Dermis microvascular lymphatic vessel endothelial cell (primary cell): ENCODE results near the gene PLET1. TPM values are rescaled to one million over a fixed set of nuclear protein-coding genes. Genes with fewer than 3 reads are reported as not detected.

ENCODE experiments used
- DNase-seq, 2 donors: peaks; one replicate each; pipeline versions ENCODE4 v3.0.0 to v3.0.0-alpha.2; 2010; ENCODE audit warnings: low read depth in 2 of 2
- total RNA-seq: library from RNA; depleted of rRNA; stranded (reverse); fragments of >200 nt; gene quantifications from 2 replicates; pipeline ENCODE4 v1.2.1, GENCODE V29; 2014

PLET1 gene
- total RNA-seq, 1 donor from 2014 or later = not detected

DNA sequence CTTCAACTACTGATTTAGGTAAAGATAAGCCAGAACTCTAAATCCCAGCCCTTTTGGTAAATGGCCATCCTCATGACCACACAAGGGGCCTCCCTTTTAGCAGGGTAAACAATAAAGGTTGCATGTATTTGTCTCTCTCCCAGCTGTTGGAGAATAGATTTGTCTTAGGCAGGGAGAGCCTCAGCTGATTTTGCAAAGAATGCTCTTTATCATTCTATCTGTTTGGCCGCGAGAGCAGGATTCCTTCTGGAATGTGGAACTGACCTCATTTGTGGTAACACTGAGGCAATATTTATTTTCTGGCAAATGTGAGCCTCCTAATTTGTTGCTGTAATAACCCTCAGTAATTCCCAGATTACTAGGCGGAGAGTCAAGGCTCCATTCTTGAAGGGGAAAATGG is 19.2 kb downstream of the PLET1 start:
- no peak for DNase-seq

- no peak for DNase-seq
Measured at GRCh38 chr11:112238041-112238440, 22.6 kb downstream of the PLET1 start.

GRCh38 chr11:112237451-112237850 is 23.2 kb downstream of the PLET1 start:
- DNase-seq = no peak

- DNase-seq = no peak
Measured at GRCh38 chr11:112235750-112236390, 24.8 kb downstream of the PLET1 start.

DNA sequence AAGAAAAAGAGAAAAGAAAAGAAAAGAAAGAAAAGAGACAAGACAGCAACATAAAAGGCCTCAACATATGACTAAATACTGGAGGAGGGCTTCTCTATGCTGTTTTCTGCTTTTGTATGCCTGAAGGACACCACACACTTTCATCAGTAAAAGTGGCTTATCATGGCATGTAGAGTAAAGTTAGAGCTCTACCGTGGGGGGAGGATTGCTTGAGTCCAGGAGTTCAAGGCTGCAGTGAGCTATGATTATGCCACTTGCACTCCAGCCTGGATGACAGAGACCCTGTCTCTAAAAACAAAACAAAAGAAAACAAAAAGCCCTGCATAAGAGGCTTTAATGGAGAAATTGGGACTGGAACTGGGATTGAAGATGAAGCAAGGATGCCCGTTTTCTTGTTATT is 28.7 kb downstream of the PLET1 start:
- DNase-seq = no peak

- DNase-seq = no peak
Measured at GRCh38 chr11:112229746-112230433, 30.8 kb downstream of the PLET1 start.

DNA sequence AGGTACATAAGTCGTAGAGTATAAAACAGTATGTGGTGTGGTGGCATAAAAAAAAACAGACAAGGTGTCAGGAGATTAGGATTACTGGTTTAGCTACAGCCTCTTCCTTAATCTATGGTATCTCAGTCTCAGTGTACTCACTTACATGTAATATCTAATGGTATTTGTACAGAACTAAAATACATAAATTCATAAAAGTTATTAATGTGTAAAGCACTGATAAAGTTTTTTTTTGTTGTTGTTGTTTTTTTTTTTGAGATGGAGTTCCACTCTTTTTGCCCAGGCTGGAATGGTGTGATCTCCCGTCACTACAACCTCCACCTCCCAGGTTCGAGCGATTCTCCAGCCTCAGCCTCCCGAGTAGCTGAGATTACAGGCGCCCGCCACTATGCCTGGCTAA is 31.5 kb downstream of the PLET1 start:
- no peak for DNase-seq

DNA sequence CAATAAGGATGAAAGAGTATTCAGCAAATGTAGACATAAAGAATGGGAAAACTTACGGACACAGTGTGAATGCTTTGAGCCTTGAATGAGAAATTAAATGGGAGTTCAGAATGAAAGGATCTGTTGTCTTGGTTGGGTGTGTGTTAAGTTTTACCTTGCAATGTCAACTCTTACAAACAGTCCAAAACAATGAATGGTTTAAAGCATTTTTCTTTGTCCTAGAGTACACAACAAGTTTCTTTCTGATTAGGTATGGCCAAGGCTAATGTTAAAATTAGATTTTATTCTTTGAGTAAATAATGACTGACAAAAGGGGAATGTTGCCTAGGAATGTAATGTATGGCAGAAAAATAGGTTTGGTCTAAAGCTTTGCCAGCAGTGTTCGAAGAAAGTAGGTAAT is 32.0 kb downstream of the PLET1 start:
- no peak for DNase-seq

DNA sequence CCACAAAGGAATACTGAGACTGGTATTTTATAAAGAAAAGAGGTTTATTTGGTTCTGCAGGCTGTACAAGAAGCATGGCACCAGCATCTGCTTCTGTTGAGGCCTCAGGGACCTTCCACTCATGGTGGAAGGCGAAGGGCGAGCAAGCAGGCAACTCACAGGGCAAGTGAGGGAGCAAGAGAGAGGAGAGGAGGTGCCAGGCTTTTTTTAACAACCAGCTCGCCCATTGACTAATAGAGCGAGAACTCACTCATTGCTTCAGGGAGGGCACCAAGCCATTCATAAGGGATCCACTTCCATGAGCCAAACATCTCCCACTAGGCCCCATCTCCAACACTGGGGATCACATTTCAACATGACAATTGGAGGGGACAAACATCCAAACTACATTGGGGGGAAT is 33.2 kb downstream of the PLET1 start:
- DNase-seq = no peak

- peak; percentile 20 to 36 for DNase-seq
Measured at GRCh38 chr11:112226831-112227401, 33.7 kb downstream of the PLET1 start.

DNA sequence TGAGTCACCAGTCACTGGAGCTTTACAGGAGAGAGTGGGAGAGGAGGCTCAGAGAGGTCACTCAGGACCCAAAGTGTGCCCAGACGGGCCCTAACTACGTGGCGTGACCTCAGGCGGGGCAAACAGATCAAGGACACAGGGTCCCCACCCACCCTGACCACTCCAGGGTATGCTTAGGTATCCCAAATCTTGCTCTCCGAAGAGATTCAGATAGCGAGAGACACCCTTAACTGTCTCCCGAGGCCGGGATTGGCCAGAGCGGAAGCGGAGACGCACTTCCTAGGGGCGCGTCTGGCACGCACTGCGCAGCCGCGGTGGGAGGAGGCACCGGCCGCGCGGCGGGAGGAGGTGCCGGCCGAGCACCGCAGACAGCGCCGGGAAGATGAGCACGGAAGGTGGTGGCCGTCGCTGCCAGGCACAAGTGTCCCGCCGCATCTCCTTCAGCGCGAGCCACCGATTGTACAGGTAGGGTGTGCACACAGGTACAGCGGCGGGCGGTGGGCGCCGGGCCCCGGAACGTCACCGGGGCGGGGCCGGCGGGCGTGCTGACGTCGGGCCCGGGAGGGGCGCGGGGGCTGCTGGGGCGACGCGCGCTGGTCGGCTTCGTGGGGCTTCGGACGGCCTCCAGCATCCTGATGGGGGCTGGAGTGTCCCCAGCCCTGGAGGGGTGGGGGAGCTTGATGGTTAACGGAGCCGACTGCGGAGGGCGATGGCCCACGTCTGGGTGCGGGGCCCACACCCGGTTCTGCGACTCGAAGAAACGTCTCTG is 34.4 kb downstream of the PLET1 start, which contains the start of gene PTS:
TSS of gene PTS (plus strand) at position 367 of the 769 bp plus-strand sequence. CDS start at position 383, 16 bp downstream.
- DNase-seq = peak; percentile 63 to 86

- peak; percentile 31 to 76 for DNase-seq
Measured at GRCh38 chr11:112225753-112226061, 35.0 kb downstream of the PLET1 start.

DNA sequence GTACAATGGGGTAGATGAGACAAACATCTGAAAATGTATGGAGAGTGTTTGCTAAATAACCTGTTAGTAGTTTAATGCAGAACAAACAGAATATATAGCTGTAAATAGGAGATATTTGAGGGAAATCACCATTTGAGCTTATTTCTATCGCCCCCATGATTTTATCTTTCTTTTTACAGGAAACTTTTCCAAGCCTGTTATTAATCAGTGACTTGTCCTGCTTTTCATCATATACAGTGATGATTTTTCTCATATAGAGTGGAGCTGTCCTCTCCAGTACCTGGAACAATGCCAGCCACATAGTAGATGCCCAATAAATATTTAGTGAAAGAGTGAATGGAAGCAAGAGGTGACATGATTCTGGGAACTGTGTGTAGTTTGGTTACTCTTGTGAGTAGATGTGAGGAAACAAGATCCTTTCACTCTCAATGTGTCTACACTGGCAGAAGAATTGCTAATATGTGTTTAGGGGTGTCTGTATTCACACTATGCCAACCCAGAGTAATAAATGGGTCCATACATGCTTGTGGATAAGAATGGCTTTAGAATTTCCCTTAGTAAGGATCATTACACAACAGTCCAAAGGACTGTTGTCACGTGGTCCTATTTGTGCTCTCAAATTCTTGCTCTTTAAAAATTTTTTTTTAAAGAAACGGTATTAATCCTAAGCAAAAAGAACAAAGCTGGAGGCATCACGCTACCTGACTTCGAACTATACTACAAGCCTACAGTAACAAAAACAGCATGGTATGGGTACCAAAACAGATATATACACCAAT is 36.7 kb downstream of the PLET1 start:
- no peak for DNase-seq

DNA sequence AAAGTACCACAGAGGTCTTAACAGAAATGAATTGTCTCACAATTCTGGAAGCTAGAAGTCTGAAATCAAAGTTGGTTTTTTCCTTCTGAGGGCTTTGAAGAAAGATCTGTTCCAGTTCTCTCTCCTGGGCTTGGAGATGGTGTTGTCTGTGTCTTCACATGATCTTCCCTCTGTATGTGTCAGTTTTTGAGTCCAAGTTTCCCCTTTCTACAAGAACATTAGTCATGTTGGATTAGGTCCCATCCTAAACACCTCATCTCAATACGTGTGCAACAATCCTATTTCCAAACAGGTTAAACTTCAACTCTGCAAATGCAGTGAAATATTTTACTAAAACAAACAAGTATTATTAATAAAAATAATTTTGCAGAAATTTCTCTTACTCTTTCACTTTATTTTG is 37.5 kb downstream of the PLET1 start:
- DNase-seq = no peak

- no peak for DNase-seq
Measured at GRCh38 chr11:112222303-112222702, 38.4 kb downstream of the PLET1 start.

DNA sequence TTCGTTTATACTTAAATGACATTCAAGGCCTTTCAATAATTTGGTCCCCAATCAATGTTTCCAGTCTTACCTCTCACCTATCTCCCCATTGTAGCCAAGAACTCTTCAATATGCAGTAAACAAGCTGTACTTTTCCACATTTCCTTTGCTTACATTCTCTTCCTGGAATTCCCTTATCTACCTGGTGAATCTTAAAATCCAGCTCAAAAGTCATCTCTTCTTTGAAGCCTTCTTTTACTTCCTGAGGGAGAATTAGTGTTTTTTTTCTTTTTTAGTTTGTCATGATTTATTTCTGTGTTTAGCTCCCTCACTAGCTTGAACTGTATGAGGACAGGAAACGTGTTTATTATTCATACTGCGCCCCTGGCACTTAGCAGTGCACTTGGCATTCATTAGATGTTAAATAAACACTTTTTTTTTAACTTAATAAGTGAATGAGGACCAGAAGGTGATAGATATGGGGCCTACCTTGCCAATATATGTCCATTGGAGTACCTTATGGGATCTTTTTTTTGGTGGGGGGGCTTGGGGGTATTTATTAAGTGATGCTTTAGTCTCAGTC is 39.3 kb downstream of the PLET1 start:
- DNase-seq = peak; percentile 45 to 74

GRCh38 chr11:112219476-112220232 is 41.0 kb downstream of the PLET1 start:
- peak; percentile 75 to 85 for DNase-seq

DNA sequence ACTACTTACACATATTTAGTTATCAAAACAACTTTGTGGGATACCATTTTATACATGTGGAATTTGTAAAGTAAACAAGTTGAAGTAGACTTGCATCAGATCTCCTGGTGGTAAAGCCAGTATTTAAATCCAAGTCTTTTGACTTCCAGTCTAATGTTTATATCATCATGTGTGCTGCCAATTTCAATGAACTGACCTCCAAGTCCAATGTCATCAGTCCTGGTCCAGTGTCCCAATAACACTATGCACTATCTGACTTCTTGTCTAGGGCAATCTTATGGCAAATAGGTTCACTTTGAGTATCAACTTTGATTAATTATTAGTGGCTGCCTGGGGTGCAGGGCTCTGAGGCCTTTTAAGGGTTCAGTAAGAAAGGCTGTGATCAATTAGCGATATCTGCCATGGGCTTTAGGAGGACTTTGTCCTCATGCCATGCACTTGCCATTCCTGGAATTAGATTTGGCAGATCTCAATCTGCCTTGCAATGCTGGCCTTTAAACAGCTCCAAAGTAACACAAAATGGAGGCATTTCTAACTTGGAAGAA is 44.0 kb downstream of the PLET1 start:
- DNase-seq = no peak

DNA sequence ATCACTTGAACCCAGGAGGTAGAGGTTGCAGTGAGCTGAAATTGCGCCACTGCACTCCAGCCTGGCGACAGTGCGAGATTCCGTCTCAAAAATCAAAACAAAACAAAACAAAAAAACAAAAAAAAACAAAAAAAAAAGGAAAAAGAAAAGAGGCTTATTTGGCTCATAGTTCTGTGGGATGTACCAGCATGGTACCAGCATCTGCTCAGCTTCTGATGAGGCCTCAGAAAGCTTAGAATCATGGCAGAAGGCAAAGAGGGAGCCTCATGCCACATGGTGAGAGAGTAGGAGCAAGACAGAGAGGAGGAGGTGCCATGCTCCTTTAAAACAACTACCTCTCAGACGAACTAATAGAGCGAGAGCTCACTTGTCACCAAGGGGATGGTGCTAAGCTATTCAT is 45.0 kb downstream of the PLET1 start:
- DNase-seq = no peak

- DNase-seq = no peak
Measured at GRCh38 chr11:112213753-112214152, 46.9 kb downstream of the PLET1 start.
